ENCODE data around the gene KCNC1.

The KCNC1 gene

GRCh38 chr11:17739945-17740338 lies 5.4 kb downstream of the KCNC1 start:
- TF ChIP-seq ZFX (IDR thresholded peaks at IDR 0.05; ENCODE audit: borderline replicate concordance) (no peak), CTCF (IDR thresholded peaks at IDR 0.05) (no peak)
- H3K27ac ChIP-seq: no peak overlapping the region

GRCh38 chr11:17740649-17741235 lies 6.2 kb downstream of the KCNC1 start:
- TF ChIP-seq CTCF (IDR thresholded peaks at IDR 0.05) (no peak), ZFX (IDR thresholded peaks at IDR 0.05; ENCODE audit: borderline replicate concordance) (no peak)
- no peak overlapping the region for H3K27ac ChIP-seq

GRCh38 chr11:17741487-17741886 lies 6.9 kb downstream of the KCNC1 start:
- H3K27ac ChIP-seq: no peak overlapping the region
- TF ChIP-seq ZFX (IDR thresholded peaks at IDR 0.05; ENCODE audit: borderline replicate concordance) (no peak), CTCF (IDR thresholded peaks at IDR 0.05) (no peak)

GRCh38 chr11:17742019-17742418 lies 7.4 kb downstream of the KCNC1 start:
- no peak overlapping the region for H3K27ac ChIP-seq
- TF ChIP-seq ZFX (IDR thresholded peaks at IDR 0.05; ENCODE audit: borderline replicate concordance): no peak
- no peak for TF ChIP-seq CTCF (IDR thresholded peaks at IDR 0.05)

- H3K27ac ChIP-seq: no peak overlapping the region
- TF ChIP-seq CTCF (IDR thresholded peaks at IDR 0.05) (no peak), ZFX (IDR thresholded peaks at IDR 0.05; ENCODE audit: borderline replicate concordance) (no peak)
These were observed 8.6 kb downstream of the KCNC1 start for GRCh38 chr11:17743026-17743807.

- no peak overlapping the region for H3K27ac ChIP-seq
- TF ChIP-seq CTCF (IDR thresholded peaks at IDR 0.05) (no peak), ZFX (IDR thresholded peaks at IDR 0.05; ENCODE audit: borderline replicate concordance) (no peak)
These were observed 9.2 kb downstream of the KCNC1 start for GRCh38 chr11:17743808-17744119.

GRCh38 chr11:17744151-17744940 lies 9.8 kb downstream of the KCNC1 start:
- TF ChIP-seq ZFX (IDR thresholded peaks at IDR 0.05; ENCODE audit: borderline replicate concordance) (no peak), CTCF (IDR thresholded peaks at IDR 0.05) (no peak)

More at GRCh38 chr11:17744151-17744940, 9.8 kb downstream of the KCNC1 start:
- no peak overlapping the region for H3K27ac ChIP-seq
